ENCODE data around the gene CCDC141.
"Not testable (repeated sequence)": the region's sequence is repeated elsewhere in the genome, so short reads cannot be mapped to it uniquely, and the experiment has no call there.

Gene CCDC141

GRCh38 chr2:179031731-179032408 is 18.1 kb downstream of the CCDC141 start:
- no peak for DNase-seq

GRCh38 chr2:179024445-179024844 is 25.5 kb downstream of the CCDC141 start:
- DNase-seq, result no peak

GRCh38 chr2:179022685-179023084 is 27.3 kb downstream of the CCDC141 start:
- DNase-seq, result no peak

GRCh38 chr2:179021258-179021657 is 28.7 kb downstream of the CCDC141 start:
- DNase-seq, result no peak

GRCh38 chr2:179020156-179020750 is 29.7 kb downstream of the CCDC141 start:
- peak in 1 of 2 experiments; percentile 5 for DNase-seq

- no peak for DNase-seq
These were observed 30.7 kb downstream of the CCDC141 start for GRCh38 chr2:179019260-179019659.

- no peak for DNase-seq
These were observed 32.1 kb downstream of the CCDC141 start for GRCh38 chr2:179017773-179018357.

GRCh38 chr2:179014189-179014588 is 35.7 kb downstream of the CCDC141 start:
- not testable (repeated sequence) for DNase-seq

GRCh38 chr2:179005976-179006375 is 44.0 kb downstream of the CCDC141 start:
- DNase-seq, result no peak

GRCh38 chr2:178999476-178999875 is 50.5 kb downstream of the CCDC141 start:
- no peak for DNase-seq

GRCh38 chr2:178998539-178998938 is 51.4 kb downstream of the CCDC141 start:
- no peak for DNase-seq

GRCh38 chr2:178997477-178997876 is 52.5 kb downstream of the CCDC141 start:
- no peak for DNase-seq

- DNase-seq, result no peak
These were observed 52.9 kb downstream of the CCDC141 start for GRCh38 chr2:178997067-178997466.

- no peak for DNase-seq
These were observed 55.7 kb downstream of the CCDC141 start for GRCh38 chr2:178994264-178994663.

- no peak for DNase-seq
These were observed 56.1 kb downstream of the CCDC141 start for GRCh38 chr2:178993788-178994187.

- DNase-seq, result not testable (repeated sequence)
These were observed 57.2 kb downstream of the CCDC141 start for GRCh38 chr2:178992719-178993118.

- DNase-seq, result no peak
These were observed 59.2 kb downstream of the CCDC141 start for GRCh38 chr2:178990533-178991241.

GRCh38 chr2:178989424-178989823 is 60.5 kb downstream of the CCDC141 start:
- DNase-seq, result not testable (repeated sequence)

- DNase-seq, result not testable (repeated sequence)
These were observed 67.3 kb downstream of the CCDC141 start for GRCh38 chr2:178982652-178983051.

- DNase-seq, result no peak
These were observed 69.1 kb downstream of the CCDC141 start for GRCh38 chr2:178980815-178981214.

- no peak for DNase-seq
These were observed 71.3 kb downstream of the CCDC141 start for GRCh38 chr2:178978667-178979066.

- no peak for DNase-seq
These were observed 73.6 kb downstream of the CCDC141 start for GRCh38 chr2:178976351-178976750.

- DNase-seq, result no peak
These were observed 87.0 kb downstream of the CCDC141 start for GRCh38 chr2:178962805-178963433.

Data from SW 1271 (cell line).